HT1080 (cell line): ENCODE results near the gene C13orf46. TPM values are rescaled to one million over a fixed set of nuclear protein-coding genes. Genes with fewer than 3 reads are reported as not detected.

Source experiments
- DNase-seq: peaks from one replicate; pipeline ENCODE4 v3.0.0-alpha.2; 2015; ENCODE audit warnings: low read depth
- total RNA-seq: library from RNA; depleted of rRNA; stranded (reverse); fragments of >200 nt; shearing (Covaris generic); gene quantifications from 2 replicates; pipeline ENCODE4 v1.2.3, GENCODE V29; 2014

The C13orf46 gene
- total RNA-seq, 1 experiment from 2014 or later = 0.23 TPM

DNA sequence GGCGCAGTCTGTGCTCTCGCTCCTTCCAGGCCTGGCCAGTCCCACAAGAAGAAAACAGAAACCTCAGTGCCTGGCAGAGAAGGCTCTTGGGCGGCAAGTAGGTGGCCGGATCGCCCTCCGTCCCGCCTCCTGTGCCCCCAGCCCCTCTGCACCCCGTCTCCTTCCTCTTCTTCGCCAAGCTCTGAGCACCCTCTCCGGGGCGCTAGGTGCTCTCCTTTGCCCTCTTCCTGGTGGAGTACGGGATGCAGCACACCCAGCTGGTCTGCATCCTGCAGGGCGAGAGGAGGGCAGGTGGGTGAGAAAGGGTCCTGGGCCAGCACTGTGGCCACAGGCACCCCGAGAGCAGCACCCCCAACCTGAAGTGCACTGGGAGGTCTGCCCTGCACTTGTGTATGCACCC lies 17.3 kb downstream of the C13orf46 start:
- no peak for DNase-seq

DNA sequence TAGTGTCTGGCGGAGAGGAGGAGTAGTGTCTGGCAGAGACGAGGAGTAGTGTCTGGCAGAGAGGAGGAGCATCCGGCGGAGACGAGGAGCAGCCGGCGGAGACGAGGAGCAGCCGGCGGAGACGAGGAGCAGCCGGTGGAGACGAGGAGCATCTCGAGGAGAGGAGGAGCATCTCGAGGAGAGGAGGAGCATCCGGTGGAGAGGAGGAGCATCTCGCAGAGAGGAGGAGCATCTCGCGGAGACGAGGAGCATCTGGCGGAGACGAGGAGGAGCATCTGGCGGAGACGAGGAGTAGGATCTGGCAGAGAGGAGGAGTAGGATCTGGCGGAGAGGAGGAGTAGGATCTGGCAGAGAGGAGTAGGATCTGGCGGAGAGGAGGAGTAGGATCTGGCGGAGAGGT lies 18.2 kb downstream of the C13orf46 start:
- DNase-seq = no peak

DNA sequence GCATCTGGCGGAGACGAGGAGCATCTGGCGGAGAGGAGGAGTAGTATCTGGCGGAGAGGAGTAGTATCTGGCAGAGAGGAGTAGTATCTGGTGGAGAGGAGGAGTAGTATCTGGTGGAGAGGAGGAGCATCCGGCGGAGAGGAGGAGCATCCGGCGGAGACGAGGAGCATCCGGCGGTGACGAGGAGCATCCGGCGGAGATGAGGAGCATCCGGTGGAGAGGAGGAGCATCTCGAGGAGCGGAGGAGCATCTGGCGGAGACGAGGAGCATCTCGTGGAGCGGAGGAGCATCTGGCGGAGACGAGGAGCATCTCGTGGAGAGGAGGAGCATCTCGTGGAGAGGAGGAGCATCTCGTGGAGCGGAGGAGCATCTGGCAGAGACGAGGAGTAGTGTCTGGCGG lies 18.6 kb downstream of the C13orf46 start:
- DNase-seq = no peak

DNA sequence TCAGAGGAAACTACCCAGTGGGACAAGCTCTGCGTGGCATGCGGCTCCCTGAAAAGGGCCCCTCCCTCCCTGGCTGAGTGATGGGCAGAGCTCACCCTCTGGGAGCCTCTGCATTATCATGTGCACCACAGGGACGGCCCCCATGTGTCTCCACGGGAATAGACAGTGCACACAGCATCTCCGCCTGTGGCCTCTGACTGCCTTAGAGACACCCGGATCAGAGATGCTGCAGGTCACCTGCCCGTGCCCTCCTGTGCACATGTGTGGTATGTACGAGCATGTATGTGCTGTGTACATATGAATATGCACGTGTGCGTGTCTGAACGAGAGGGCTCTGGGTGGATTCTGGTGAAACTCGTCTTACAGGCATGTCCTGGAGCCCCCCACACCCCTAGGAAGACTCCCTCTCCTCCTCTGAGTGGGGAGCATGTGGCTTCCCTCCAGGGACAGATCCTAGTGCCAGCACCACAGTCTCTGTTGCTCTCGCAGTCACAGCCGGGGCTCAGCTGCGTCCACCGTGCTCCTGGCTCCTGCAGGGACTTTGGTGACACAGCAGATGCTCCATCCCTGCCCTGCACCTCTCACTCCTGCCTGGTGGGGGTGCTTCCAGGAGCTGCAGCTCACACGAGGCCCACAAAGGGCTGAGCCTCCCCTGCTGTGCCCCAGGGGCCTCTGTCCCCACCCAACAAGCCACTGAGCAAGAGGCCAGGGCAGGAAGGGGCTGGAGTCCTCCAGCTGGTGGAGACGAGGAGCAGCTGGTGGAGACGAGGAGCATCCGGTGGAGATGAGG lies 19.6 kb downstream of the C13orf46 start:
- DNase-seq = no peak

DNA sequence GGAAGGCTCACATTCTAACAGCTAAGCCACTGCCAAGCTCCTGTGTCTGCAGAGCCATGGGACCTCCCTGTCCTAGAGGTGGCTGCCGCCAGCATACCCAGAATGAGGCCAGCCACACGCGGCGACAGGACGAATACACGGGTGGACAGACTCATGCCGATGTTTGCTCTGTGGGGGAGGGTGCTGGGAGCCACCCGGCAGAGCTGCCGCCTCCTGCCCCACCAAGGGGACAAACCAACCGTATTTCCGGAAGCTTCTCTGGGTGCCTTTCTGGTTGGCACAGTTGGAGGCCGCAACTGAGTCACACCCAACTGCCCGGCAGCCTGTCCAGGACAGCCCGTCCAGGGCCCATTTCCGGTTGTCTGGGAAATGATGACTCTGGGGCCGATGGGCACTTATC lies 20.3 kb downstream of the C13orf46 start:
- DNase-seq = no peak

DNA sequence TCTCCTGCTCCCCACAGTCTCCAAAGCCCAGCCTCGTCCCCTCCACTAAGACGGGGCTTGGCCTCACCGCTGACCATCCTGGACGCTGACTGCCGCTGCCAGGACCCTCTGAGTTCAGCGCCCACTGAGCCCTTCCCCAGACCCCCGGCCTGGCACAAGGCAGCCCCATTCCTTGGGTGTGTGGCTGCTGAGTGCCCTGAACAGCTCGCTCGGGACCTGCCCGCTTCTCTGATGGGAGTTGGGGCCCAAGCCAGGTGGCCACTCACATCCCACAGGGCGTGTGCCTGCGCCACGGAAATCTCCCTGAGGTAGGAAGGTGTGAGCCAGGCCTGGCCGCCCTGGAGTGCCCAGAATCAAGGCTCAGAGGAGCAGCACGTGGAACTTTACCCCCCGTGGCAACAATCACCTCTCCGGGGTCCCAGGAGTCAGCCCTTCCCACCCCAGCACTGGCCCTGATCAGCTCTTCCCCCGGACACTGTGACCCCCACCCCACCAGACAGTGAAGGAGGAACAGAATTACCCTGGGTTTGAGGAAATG lies 20.8 kb downstream of the C13orf46 start:
- DNase-seq = no peak

DNA sequence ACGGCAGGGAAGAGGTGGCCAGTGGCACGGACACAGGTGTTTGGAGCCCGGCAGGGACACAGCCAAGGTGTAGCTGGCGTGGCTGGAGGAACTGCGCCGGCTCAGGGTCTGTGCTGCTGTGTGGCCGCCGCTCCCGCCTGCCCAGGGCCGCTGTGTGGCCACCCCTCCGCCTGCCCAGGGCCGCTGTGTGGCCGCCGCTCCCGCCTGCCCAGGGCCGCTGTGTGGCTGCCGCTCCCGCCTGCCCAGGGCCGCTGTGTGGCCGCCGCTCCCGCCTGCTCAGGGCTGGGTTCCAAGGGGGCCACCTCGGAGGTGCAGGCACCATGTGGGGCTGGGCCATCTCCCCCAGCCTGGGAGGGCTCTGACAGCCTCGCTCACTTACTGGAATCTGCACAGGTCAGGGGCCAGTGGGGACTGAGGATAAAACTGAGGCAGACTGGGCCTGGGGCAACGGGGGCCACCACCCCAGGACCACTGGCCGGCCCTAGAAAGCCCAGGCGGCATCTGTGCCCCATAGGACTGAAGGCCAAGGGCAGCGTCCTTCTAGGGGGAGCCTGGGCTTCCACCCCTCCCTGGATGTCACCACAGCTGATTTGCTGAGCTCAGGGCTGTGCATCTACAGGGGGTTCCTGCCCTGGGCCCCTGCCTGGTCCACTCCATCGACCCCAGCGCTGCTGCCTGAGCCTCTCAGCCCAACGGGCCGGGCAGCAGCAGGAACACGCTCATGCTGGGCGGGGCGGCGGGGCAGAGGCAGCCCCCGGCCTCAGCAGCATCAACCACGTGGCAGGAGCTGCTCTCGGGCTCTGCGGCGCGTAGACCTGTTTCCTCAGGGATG lies 21.5 kb downstream of the C13orf46 start:
- DNase-seq = no peak

DNA sequence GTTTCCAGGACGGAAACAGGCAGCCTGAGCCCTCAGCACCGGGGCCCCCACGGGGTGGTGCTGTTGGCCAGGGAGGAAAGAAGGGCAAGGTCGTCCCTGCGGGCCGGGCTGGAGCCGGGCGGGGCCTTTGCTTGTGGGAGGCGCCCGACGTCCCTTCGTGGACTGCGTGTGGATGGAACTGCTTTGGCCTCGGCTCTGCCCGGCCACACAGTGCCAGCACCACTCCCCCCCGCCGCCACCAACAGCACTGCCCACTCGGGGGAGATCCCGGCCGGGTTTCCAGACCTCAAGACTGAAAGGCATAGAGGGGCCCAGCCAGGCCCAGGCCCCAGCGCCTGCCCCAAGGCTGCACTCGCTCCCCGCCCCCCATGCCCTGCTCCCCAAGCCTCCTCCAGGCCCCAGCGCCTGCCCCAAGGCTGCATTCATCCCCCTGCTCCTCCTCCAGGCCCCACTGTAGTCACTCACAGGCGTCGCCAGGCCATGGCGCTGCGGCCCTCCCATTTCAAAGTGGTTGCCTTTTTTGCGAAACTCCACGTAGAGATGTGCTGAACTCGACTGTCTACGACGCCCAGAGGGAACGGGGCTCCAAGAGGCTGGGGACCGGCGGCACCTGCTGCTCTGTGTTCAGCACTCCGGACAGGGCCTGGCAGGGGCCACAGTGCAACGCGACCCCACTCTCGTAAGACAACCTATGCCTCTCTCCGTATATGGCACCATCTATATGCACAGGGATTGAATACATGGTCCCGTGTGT lies 22.5 kb downstream of the C13orf46 start:
- peak; percentile 23 for DNase-seq

DNA sequence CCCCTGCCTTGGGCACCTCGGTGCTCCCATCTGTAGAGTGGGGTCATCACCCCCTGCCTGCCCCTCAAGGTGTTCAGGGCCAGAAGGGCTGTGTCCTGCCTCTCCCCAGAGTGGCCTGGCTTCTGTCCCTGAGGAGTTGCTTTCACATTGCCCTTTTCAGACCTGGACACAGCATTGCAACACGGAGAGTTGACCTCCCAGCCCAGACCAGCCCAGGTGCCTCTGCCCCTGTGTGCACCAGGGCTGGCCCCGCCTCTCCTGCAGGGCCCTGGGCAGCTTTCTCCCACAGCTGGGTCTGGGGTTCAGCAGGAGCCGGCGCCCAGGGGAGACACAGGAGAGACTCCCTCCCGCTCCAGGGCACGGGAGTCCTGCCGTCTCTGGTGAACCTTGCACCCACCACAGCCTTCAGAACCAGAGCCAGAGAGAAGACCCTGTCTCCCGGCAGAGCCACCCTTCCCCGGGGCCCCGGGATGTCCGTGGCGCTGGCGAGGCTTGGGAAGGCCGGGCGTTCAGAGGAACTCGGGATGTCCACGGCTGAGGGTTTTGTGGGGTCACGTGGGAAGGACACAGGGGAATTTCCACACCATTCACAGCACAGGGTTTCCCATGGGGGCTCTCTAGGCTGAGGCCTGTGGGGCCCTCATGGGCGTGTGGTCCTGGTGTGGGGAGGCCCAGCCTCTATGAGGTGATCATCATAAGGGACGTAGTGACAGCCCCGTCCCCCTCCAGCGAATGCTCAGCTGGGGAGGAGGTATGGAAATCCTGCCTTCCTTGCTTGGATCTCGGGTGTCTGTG lies 23.2 kb downstream of the C13orf46 start:
- no peak for DNase-seq

DNA sequence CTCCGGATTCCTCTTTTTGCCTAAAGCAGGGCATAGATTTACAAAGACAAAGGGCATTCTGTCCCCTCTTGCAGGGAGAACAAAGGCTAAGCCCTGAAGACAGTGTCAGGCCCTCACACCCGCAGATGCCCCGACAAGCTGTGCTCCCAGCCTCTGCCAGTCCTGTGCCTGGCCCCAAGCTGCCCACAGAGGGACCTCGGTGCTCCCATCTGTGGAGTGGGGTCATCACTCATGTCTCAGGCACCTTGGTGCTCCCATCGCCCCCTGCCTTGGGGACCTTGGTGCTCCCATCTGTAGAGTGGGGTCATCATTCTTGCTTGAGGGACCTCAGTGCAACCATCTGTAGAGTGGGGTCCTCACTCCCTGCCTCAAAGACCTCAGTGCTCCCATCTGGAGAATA lies 24.3 kb downstream of the C13orf46 start:
- DNase-seq = no peak

DNA sequence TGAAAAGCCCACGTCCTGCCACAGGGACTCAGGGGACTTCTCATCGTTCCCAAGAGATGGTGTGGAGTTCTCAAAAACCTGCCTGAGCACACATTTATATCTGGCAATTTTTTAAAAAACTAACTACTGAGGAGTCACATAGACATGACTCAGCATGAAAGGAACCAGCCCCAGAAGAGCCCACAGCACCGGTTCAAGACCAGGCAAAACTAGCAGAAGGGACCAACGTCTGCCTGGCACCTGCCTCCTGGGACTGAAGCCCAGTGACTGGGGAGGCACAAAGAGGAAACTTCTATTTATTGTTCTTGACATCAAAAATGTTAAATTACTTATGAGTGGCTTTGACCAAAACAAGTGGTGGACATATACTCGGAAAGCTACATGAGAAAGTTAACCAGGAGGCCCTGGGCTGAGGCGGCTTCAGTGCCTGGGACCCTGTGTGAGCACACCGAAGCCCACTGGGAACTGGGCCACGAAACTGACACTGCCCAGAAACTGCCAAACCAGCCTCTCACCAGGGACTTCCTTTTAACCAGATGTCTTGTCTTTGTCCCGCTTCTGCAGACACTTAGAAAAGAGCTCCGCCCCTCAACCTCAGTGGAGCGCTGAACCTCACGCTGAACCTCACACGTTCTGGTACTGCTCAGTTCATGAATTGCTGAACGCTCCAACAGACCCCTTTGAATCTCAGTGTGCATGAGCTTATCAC lies 25.7 kb downstream of the C13orf46 start:
- no peak for DNase-seq

DNA sequence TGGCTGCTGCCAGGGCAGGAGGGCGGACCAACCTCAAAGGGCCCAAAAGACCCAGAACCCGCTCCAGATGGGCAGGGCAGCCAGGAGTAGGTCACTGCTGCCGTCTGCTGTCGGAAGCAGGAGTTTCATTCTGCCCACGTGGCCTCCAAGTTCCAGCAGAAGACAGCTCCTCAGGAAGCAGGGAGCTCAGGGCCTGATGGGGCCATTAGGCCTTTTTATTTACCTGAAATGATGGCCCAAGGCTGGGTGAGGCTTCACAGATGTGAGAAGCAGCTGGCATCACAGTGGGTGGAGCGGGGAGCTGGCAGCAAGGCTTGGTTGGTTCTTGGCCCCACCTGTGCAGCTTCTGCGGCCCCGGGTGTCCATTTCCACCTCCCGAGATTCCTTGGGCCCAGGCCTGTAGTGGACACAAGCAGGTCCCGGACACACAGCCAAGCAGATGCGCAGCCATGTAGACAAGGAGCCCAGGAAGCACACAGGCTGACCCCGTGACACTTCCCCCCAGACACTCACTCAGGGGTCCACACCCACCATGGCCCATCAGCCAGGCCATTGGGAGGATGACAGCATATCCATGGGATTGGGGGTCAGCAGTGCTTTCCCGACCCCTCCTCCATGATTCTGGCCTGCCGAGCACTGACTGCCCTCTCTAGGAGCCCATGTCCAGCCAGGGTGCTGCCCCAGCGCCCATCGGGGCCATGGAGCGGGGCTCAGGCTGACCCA lies 26.4 kb downstream of the C13orf46 start:
- DNase-seq = no peak

DNA sequence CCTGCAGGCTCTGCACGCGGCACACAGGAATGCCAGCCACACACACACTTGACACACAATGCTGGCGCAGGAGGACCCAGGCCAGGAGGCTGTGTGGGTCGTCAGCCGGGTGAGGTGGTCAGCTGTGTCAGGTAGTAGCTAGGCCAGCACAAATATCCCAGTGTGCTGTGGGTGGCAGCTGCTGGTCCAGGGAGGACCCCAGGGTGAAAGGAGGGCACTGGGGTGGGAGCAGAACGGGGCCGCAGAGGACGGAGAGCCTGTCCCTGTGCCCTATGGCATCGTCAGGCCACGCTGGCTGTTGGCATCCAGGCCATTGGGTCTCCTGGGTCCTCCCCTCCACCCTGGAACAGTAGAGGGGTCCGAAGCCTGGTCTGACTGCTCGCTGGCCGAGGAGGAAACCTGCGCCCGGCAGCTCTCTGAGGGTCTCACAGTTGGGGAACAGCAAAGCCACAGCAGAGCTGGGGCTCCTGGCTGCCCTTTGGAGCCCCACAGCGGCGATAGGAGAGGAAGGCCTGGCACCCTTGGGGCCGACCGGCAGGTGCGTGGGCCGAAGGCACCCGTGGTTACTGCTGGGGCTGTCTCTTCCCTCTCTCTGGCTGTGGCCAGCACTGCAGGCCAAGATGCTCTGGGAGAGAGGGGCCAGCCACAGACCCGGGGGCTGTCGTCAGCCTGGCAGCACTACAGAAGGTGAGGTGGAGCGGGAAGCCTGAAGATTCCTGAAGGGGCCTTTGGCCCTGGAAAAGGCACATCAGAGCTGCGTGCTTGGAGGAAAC lies 27.3 kb downstream of the C13orf46 start:
- DNase-seq = no peak

DNA sequence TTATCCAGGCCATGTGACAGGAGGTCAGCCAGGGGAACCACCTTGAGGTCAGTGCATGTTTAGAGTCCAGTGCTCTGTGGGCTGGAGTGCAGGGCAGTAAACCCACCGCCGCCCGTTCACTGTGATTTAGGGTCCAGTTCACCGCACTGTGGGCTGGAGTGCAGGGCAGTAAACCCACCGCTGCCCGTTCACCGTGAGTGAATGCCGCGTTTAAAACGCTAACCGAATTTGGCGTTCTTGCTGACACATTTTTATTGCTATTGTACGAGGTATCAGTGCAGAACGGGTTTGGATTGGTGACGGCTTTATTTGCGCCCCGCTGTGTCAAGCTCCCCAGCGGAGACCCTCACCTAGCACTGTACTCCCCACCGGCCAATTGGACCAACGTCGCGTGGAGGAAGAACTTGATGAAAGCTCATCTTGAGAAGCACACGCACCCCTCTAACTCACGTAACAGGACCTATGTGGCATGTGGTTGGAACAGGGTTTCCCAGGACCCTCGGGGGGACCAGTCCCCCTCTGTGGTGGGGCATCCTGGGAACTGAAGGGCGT lies 27.9 kb downstream of the C13orf46 start:
- no peak for DNase-seq

DNA sequence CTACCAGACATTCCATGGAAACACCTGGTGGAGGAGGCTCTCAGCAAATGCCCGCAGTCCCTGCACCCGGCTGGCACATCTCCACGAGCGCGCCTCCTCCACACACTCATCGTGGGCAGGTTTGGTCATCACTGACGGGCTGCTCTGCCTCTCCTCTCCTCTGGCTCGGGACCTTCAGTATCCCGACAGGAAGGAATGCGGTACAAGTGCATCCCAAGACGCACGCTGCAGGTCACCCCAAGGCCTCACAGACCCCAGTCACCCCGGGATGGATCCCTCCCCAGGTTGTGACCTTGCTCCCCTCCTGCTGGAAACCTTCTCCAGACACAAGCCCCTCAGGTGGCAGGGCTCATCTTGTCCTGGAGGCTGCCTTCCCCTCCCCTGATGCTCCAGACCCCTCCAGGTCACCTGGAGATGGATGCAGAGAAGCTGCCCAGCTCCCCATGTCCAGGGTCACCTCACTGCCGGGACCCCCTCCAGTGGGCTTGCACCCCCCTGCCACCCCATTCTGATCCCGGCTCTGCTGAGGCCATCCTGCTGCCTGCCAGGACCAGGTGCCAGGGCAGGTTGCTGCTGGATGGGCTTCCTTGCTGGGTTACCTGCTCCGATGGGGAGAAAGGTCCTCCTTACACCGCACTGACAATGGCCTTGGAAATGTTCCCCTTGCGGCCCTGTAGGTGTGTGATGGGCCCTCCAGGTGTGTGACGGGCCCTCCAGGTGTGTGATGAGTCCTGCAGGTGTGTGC lies 29.9 kb downstream of the C13orf46 start:
- no peak for DNase-seq

DNA sequence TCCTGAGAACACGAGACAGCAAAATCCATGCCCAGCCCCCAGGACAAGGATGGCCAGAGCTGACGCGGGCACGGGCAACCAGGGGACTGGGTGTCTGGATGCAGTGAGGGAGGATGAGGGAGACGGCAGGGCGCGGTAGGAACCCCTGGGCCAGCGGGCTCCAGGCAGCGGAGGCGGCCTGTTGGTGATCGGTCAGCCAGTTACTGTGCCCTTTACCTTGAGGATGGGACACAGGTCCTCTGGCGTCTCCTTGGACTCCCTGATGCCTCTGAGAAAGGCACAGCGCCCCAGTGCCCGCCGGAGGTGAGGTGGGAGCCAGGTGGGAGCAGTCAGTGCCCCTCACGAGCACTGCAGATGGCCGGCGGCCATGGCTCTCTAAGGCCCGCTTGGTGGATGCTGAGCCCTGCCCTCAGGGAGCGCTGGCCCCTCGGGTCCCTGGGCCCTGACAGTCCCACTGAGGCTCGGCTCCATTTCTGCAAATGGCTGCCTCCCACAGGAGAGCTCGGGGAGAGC lies 31.2 kb downstream of the C13orf46 start:
- no peak for DNase-seq

DNA sequence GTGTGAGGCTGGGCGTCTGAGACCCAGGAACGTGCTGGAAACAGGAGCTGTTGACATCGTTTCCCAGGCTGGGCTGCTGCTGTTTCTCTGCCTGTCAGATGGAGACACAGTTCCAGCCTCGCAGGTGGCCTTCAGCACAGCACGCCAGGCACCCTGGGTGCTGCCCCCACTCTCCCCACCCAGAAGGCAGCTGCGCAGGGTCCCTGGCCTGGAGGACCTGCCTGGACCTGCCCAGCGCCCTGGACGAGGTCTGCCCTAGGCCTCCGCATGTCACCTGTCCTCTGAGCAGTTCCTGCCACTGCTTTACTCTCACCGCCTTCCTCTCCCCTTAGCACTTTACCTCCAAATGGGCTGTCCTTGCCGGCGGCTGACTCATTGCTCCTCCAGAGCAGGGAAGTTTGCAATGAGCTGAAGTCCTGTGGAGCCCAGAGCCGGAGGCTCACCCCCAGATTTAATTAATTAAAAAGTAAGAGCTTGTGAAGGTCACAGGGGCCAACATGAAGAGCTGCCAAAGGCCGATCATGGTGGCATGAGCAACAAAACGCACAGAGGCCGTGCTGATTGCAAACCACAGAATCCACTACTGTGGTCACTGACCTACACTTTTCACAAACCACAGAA lies 32.2 kb downstream of the C13orf46 start:
- DNase-seq = peak; percentile 32
